GM18511 (cell line): ENCODE data around the gene RGPD8.

Source experiments
- ATAC-seq: cut with Tn5 transposase; IDR thresholded peaks from one replicate; pipeline ENCODE4 v1.9.1; 2021; ENCODE audit warnings: mild to moderate bottlenecking, moderate library complexity; ENCODE audit not compliant: unreplicated experiment

Gene RGPD8

GRCh38 chr2:112339986-112340385, 93.5 kb downstream of the RGPD8 start:
- ATAC-seq = no peak

- no peak for ATAC-seq
These were observed 97.8 kb downstream of the RGPD8 start for GRCh38 chr2:112335600-112335999.

- no peak for ATAC-seq
These were observed 101.2 kb downstream of the RGPD8 start for GRCh38 chr2:112332123-112332696.

DNA sequence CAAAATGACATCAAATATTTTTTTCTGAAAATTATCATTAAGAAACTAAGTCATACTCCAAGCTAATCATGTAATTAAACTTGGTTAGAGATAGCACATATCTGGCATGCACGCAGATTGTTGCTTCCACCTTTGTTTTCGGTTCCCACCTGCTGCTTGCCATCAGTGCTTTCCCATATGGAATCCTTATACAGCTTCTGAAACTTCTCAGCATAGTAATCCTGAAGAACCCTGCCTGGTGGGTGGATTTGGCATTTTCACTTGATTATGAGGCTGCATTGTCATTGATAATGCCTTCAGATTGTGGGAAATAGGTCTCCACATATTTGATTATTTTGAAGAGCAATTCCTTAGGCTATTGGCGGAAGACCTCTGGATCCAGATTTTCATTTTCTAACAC, 110.5 kb downstream of the RGPD8 start:
- no peak for ATAC-seq

GRCh38 chr2:112321375-112322320, 111.8 kb downstream of the RGPD8 start:
- no peak for ATAC-seq
